HepG2 (cell line): ENCODE data around the gene OSBPL3. TPM values are rescaled to one million over a fixed set of nuclear protein-coding genes. Genes with fewer than 3 reads are reported as not detected.

Experiments used
- ATAC-seq: fragments of 200-7000 bp; cut with Tn5 transposase; 3 replicates; pipeline ENCODE4 v1.9.1; 2020; ENCODE audit warnings: mild to moderate bottlenecking, moderate library complexity
- BruUV-seq: library from RNA; stranded (reverse); fragments of 400-500 nt; replicated peaks from 2 replicates; lab custom pipeline; 2021; lab: Mats Ljungman, UMichigan
- CTCF ChIA-PET: fragments of 300-600 bp; formaldehyde crosslinking; extraction: SDS; loops from one replicate; lab custom pipeline; 2021; ENCODE audit warnings: low total read pairs, inconsistent platforms, low intra/inter-chr PET ratio; lab: Yijun Ruan, JAX
- POLR2A ChIA-PET: fragments of 350-600 bp; sonication (Branson Sonifier 250); formaldehyde crosslinking; loops from one replicate; lab custom pipeline; 2020; ENCODE audit warnings: antibody characterized with exemption, inconsistent platforms; lab: Yijun Ruan, JAX
- DNase-seq: peaks from one replicate; pipeline ENCODE4 v3.0.0-alpha.2; 2015; ENCODE audit warnings: low spot score
- FAIRE-seq: peaks from 3 replicates; lab custom pipeline; 2011; peaks lifted over from hg19 to GRCh38; lab: Jason Lieb, UNC
- H2AFZ ChIP-seq: one replicate; pipeline ENCODE4 v1.6.1; 2011; ENCODE audit warnings: low read length, inconsistent platforms
- H3K27ac ChIP-seq: fragments of 300-600 bp; 3 replicates; pipeline ENCODE4 v1.8.0; 2011; ENCODE audit warnings: mixed run types, mild to moderate bottlenecking, mixed read lengths, low read length, inconsistent platforms; ENCODE audit not compliant: insufficient read depth; ENCODE audit errors: extremely low read length
- H3K27me3 ChIP-seq, 2 experiments: fragments of 200-600 bp in 1 of 2; 2 replicates in 1 of 2; 3 replicates in 1 of 2; pipeline versions ENCODE4 v1.6.0 to v1.8.0; 2011; ENCODE audit warnings: low read length in 2 of 2, mild to moderate bottlenecking in 2 of 2, moderate library complexity in 2 of 2, inconsistent platforms in 1 of 2; ENCODE audit not compliant: insufficient read depth in 2 of 2, control insufficient read depth in 1 of 2
- H3K36me3 ChIP-seq, 2 experiments: fragments of 200-600 bp in 1 of 2; replicated peaks in 1 of 2; 2 replicates in 1 of 2; 3 replicates in 1 of 2; pipeline versions ENCODE4 v1.5.1 to v1.8.0; 2011; ENCODE audit warnings: low read length in 2 of 2, inconsistent platforms in 1 of 2; ENCODE audit not compliant: insufficient read depth in 2 of 2, control insufficient read depth in 1 of 2
- H3K4me1 ChIP-seq: 2 replicates; pipeline ENCODE4 v1.5.1; 2012; ENCODE audit warnings: low read length, inconsistent platforms; ENCODE audit not compliant: insufficient read depth
- H3K4me2 ChIP-seq: 2 replicates; pipeline ENCODE4 v1.6.0; 2011; ENCODE audit warnings: low read depth, low read length, inconsistent platforms
- H3K4me3 ChIP-seq, 3 experiments: fragments of 200-600 bp in 1 of 3; sonication (generic), shearing (Covaris generic) in 1 of 3; replicated peaks in 1 of 3; 2 replicates each; pipeline ENCODE4 v1.5.1; 2011 to 2016; ENCODE audit warnings: low read length in 3 of 3, inconsistent platforms in 2 of 3, low read depth in 2 of 3, mild to moderate bottlenecking in 2 of 3, control low read depth in 1 of 3, mixed read lengths in 1 of 3; ENCODE audit not compliant: insufficient read depth in 1 of 3
- H3K79me2 ChIP-seq: one replicate; pipeline ENCODE4 v1.6.1; 2011; ENCODE audit warnings: low read length, inconsistent platforms; ENCODE audit not compliant: insufficient read depth
- H3K9ac ChIP-seq: 2 replicates; pipeline ENCODE4 v1.6.0; 2011; ENCODE audit warnings: mild to moderate bottlenecking, low read depth, low read length, inconsistent platforms; ENCODE audit not compliant: insufficient read depth
- H3K9me3 ChIP-seq: 2 replicates; pipeline ENCODE4 v1.5.1; 2012; ENCODE audit warnings: mild to moderate bottlenecking, low read length
- H4K20me1 ChIP-seq: 2 replicates; pipeline ENCODE4 v1.6.0; 2011; ENCODE audit warnings: inconsistent platforms, mild to moderate bottlenecking, low read length, moderate library complexity; ENCODE audit not compliant: insufficient read depth
- CEBPG ChIP-seq: IDR thresholded peaks from 2 replicates; pipeline ENCODE4 v1.6.1; 2016
- FOXM1 ChIP-seq: sonication (generic); formaldehyde crosslinking; IDR thresholded peaks from 2 replicates; pipeline ENCODE4 v1.5.0; 2020; ENCODE audit warnings: missing genetic modification reagents
- LCORL ChIP-seq, 2 experiments: fragments of 450-650 bp in 1 of 2; sonication (generic) in 1 of 2; formaldehyde crosslinking in 1 of 2; IDR thresholded peaks; 2 replicates each; pipeline versions ENCODE4 v1.5.0 to v1.6.1; 2017 to 2020; ENCODE audit warnings: antibody characterized with exemption in 1 of 2, missing genetic modification reagents in 1 of 2
- MAFF ChIP-seq: IDR thresholded peaks from 2 replicates; pipeline ENCODE4 v1.6.1; 2011; ENCODE audit warnings: low read depth, low read length, improper control_type of control experiment
- RFX5 ChIP-seq: IDR thresholded peaks from 2 replicates; pipeline ENCODE4 v1.6.1; 2011; ENCODE audit warnings: low read depth, low read length, improper control_type of control experiment
- ZBTB38 ChIP-seq: sonication (generic); formaldehyde crosslinking; IDR thresholded peaks from 2 replicates; pipeline ENCODE4 v1.5.1; 2020; ENCODE audit warnings: mild to moderate bottlenecking, missing genetic modification reagents
- ZBTB40 ChIP-seq, 2 experiments: fragments of 450-650 bp in 1 of 2; sonication (generic) in 1 of 2; formaldehyde crosslinking in 1 of 2; IDR thresholded peaks; 2 replicates each; pipeline versions ENCODE4 v1.6.1 to v1.8.0; 2016 to 2022; ENCODE audit warnings: antibody characterized with exemption in 1 of 2, mild to moderate bottlenecking in 1 of 2, missing genetic modification reagents in 1 of 2
- ZNF451 ChIP-seq: sonication (generic); formaldehyde crosslinking; IDR thresholded peaks from 2 replicates; pipeline ENCODE4 v1.5.0; 2020; ENCODE audit warnings: mild to moderate bottlenecking, missing genetic modification reagents
- ZNF567 ChIP-seq: sonication (generic); formaldehyde crosslinking; IDR thresholded peaks from 2 replicates; pipeline ENCODE4 v1.8.1; 2023; ENCODE audit warnings: mild to moderate bottlenecking, missing genetic modification reagents, borderline replicate concordance
- ZNF672 ChIP-seq: sonication (generic); formaldehyde crosslinking; IDR thresholded peaks from 2 replicates; pipeline ENCODE4 v1.8.1; 2022; ENCODE audit warnings: missing genetic modification reagents
- ZNF761 ChIP-seq: sonication (generic); formaldehyde crosslinking; conservative IDR thresholded peaks from 2 replicates; pipeline ENCODE4 v1.4.0; 2020; ENCODE audit warnings: mild to moderate bottlenecking, missing genetic modification reagents
- ZZZ3 ChIP-seq: sonication (generic); formaldehyde crosslinking; IDR thresholded peaks from 2 replicates; pipeline ENCODE4 v1.4.0; 2020; ENCODE audit warnings: missing genetic modification reagents, mild to moderate bottlenecking, borderline replicate concordance
- WGBS: methylation state at CpG from one replicate; pipeline ENCODE4 v1.1.6; 2017; ENCODE audit warnings: low lambda C conversion rate; 5-methylcytosine and 5-hydroxymethylcytosine counted together
- in situ Hi-C: cut with HindIII; loops from 2 replicates; pipeline ENCODE4 v1.10.0; 2017; ENCODE audit warnings: low pct_unique_long_range_greater_than_20kb; ENCODE audit not compliant: extremely low pct_ligation_motif_present
- intact Hi-C: fragments of 100-400 bp; cut with micrococcal nuclease; formaldehyde crosslinking; loops from one replicate; pipeline ENCODE4 v1.10.0; 2022; ENCODE audit not compliant: unreplicated experiment
- polyA plus RNA-seq, 8 experiments: library from polyadenylated mRNA; depleted of rRNA in 3 of 8; stranded (reverse) in 7 of 8; unstranded in 1 of 8; fragments of >200 nt; fragmentation: Illumina TruSeq in 4 of 8; extraction: Trizol in 4 of 8; gene quantifications; 2 replicates each; pipeline versions ENCODE4 v1.2.1 to v1.2.3, GENCODE V29; 2011 to 2016; ENCODE audit warnings: low read depth in 4 of 8, missing spikeins in 1 of 8, mixed read lengths in 1 of 8; ENCODE audit not compliant: insufficient read depth in 1 of 8
- total RNA-seq, 5 experiments: library from RNA; depleted of rRNA; stranded (reverse); fragments of >200 nt; fragmentation: Illumina TruSeq; extraction: Trizol; gene quantifications; 2 replicates each; pipeline ENCODE4 v1.2.3, GENCODE V29; 2016; ENCODE audit warnings: low read depth in 1 of 5
- TF ChIP-seq, protein P1 (sequence below): sonication (generic); formaldehyde crosslinking; IDR thresholded peaks from 2 replicates; pipeline ENCODE4 v1.4.0; 2020; ENCODE audit warnings: missing genetic modification reagents, borderline replicate concordance
- TF ChIP-seq, protein P2 (sequence below): sonication (generic); formaldehyde crosslinking; IDR thresholded peaks from 2 replicates; pipeline ENCODE4 v1.5.0; 2020; ENCODE audit warnings: missing genetic modification reagents, mild to moderate bottlenecking, borderline replicate concordance

Gene OSBPL3
- total and polyA plus RNA-seq, 2 of the 13 experiments (the other 11 are each of a cell fraction or from before 2014, with no cell fraction given) = 8.8 to 28.9 TPM

DNA sequence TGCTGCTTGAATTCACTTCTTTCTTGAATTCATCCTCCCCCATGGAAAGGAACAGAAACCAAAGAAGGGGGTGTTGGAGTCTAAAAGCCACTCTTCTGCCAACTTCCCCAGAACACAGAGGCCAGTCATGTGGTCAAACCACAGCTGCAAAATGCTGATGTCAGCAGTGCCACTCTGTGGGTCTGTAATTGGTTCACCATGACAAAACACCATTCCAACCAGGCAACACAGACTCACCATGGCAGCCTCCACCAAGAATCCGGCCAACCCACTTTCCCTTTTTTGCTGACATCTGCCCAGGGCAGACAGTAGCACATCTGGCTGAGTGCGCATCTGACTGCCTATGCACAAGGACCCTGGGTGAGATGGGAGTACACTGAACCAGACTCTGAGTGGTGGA lies 16.8 kb downstream of the OSBPL3 start:
- peaks cover 26% of the 10 kb centered on the region for H3K4me1 ChIP-seq
- H3K27ac ChIP-seq = no peak overlapping the region
- BruUV-seq = no TSS peak
- WGBS = 95% methylated on average over 2 of the region's 2 CpGs
- no peaks in the 10 kb centered on the region for H3K9me3 ChIP-seq
- H3K4me3 ChIP-seq = no peak overlapping the region
- POLR2A ChIA-PET = no interaction called here
- no peaks in the 10 kb centered on the region for H3K36me3 ChIP-seq
- in situ Hi-C loops (no loop called here), intact Hi-C loops (no loop called here)
- H3K79me2 ChIP-seq = peaks cover 95% of the 10 kb centered on the region
- no peak for FAIRE-seq
- H4K20me1 ChIP-seq = no peaks in the 10 kb centered on the region; the same call in 1 of the 2 replicates
- H3K9ac ChIP-seq = no peak overlapping the region
- H3K27me3 ChIP-seq = no peaks in the 10 kb centered on the region
- ATAC-seq = no peak
- CTCF ChIA-PET = no interaction called here
- DNase-seq = no peak
- no peak overlapping the region for H3K4me2 ChIP-seq
- H2AFZ ChIP-seq = no peak overlapping the region
- peak; percentile 36; the same call in 1 of the 2 replicates for TF ChIP-seq RFX5
- no peak for TF ChIP-seq LCORL (IDR thresholded peaks at IDR 0.05)
- no peak for TF ChIP-seq LCORL (CRISPR knock-in tag; IDR thresholded peaks at IDR 0.05)
- TF ChIP-seq ZNF672 (CRISPR knock-in tag) = no peak
- TF ChIP-seq, protein P1, sequence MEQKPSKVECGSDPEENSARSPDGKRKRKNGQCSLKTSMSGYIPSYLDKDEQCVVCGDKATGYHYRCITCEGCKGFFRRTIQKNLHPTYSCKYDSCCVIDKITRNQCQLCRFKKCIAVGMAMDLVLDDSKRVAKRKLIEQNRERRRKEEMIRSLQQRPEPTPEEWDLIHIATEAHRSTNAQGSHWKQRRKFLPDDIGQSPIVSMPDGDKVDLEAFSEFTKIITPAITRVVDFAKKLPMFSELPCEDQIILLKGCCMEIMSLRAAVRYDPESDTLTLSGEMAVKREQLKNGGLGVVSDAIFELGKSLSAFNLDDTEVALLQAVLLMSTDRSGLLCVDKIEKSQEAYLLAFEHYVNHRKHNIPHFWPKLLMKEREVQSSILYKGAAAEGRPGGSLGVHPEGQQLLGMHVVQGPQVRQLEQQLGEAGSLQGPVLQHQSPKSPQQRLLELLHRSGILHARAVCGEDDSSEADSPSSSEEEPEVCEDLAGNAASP = no peak
- TF ChIP-seq ZNF451 (CRISPR knock-in tag) = no peak
- TF ChIP-seq CEBPG (CRISPR knock-in tag) = no peak
- TF ChIP-seq ZZZ3 (CRISPR knock-in tag) = no peak
- TF ChIP-seq, protein P2, sequence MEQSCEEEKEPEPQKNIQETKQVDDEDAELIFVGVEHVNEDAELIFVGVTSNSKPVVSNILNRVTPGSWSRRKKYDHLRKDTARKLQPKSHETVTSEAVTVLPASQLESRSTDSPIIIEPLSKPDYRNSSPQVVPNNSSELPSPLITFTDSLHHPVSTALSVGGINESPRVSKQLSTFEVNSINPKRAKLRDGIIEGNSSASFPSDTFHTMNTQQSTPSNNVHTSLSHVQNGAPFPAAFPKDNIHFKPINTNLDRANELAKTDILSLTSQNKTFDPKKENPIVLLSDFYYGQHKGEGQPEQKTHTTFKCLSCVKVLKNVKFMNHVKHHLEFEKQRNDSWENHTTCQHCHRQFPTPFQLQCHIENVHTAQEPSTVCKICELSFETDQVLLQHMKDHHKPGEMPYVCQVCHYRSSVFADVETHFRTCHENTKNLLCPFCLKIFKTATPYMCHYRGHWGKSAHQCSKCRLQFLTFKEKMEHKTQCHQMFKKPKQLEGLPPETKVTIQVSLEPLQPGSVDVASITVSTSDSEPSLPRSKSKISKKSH = no peak
- no peak for TF ChIP-seq ZNF761 (CRISPR knock-in tag)
- TF ChIP-seq FOXM1 (CRISPR knock-in tag) = no peak
- TF ChIP-seq MAFF = peak; percentile 94
- no peak for TF ChIP-seq ZBTB40 (IDR thresholded peaks at IDR 0.05)
- TF ChIP-seq ZBTB40 (CRISPR knock-in tag; IDR thresholded peaks at IDR 0.05) = no peak
- no peak for TF ChIP-seq ZNF567
- TF ChIP-seq ZBTB38 = no peak
